ENCODE results near the gene JARID2.

The JARID2 gene

DNA sequence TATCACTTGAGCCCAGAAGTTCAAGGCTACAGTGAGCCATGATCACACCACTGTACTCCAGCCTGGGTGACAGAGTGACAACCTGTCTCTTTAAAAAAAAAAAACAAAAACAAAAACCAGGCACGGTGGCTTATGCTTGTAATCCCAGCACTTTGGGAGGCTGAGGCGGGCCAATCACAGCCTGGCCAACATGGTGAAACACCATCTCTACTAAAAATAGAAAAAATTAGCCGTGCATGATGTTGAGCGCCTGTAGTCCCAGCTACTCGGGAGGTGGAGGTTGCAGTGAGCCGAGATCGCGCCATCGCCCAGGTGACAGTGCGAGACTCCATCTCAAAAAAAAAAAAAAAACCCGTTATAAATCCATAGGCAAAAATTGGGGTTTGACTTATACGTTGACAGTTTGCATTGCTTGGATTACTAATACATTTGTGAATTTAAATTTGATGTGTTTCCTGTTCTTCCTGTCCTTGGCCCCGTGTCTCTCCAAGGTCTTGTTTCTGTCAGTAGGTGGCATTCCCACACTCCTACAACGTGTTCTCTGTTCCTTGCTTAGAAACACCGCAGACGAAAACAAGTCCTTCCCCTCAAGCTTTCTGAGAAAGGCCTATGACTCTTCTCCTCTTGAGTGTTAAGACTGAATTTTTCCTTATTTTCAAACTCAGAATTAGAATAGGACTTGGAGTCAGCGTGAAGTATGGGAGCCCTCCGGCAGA is 269.9 kb downstream of the JARID2 start:
- TF ChIP-seq, protein P1, sequence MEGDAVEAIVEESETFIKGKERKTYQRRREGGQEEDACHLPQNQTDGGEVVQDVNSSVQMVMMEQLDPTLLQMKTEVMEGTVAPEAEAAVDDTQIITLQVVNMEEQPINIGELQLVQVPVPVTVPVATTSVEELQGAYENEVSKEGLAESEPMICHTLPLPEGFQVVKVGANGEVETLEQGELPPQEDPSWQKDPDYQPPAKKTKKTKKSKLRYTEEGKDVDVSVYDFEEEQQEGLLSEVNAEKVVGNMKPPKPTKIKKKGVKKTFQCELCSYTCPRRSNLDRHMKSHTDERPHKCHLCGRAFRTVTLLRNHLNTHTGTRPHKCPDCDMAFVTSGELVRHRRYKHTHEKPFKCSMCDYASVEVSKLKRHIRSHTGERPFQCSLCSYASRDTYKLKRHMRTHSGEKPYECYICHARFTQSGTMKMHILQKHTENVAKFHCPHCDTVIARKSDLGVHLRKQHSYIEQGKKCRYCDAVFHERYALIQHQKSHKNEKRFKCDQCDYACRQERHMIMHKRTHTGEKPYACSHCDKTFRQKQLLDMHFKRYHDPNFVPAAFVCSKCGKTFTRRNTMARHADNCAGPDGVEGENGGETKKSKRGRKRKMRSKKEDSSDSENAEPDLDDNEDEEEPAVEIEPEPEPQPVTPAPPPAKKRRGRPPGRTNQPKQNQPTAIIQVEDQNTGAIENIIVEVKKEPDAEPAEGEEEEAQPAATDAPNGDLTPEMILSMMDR (IDR thresholded peaks at IDR 0.05; ENCODE audit: low read depth, low read length): no peak
- no peak overlapping the region for H3K4me3 ChIP-seq (ENCODE audit: low read depth, low read length)
- in situ Hi-C loops (cut with HindIII; ENCODE audit: low sequenced_read_pairs): no loop called here
- no peak for DNase-seq (ENCODE audit: low read depth, low spot score)

DNA sequence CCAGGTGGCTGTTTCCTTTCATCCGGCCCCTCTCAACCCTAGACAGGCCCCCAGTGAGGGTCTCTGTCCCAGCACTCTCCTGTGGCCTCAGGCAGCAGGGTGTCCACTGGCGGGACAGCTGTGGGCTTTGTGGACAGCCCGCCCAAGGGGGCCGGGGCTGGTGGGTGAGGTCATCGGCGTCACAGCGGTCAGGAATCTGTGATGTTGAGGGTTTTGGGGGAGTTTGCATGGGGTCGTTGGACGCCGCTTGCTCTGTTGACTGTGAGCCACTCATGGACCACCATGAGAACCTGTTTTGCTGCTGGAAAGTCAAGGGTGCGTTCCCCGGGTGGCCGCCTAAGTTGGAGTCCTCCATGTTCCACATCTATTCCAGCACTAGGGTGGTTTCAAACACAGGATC is 270.5 kb downstream of the JARID2 start:
- TF ChIP-seq, protein P1 (IDR thresholded peaks at IDR 0.05; ENCODE audit: low read depth, low read length): no peak
- H3K4me3 ChIP-seq (ENCODE audit: low read depth, low read length): no peak overlapping the region
- in situ Hi-C loops (cut with HindIII; ENCODE audit: low sequenced_read_pairs): no loop called here
- DNase-seq (ENCODE audit: low read depth, low spot score): no peak

DNA sequence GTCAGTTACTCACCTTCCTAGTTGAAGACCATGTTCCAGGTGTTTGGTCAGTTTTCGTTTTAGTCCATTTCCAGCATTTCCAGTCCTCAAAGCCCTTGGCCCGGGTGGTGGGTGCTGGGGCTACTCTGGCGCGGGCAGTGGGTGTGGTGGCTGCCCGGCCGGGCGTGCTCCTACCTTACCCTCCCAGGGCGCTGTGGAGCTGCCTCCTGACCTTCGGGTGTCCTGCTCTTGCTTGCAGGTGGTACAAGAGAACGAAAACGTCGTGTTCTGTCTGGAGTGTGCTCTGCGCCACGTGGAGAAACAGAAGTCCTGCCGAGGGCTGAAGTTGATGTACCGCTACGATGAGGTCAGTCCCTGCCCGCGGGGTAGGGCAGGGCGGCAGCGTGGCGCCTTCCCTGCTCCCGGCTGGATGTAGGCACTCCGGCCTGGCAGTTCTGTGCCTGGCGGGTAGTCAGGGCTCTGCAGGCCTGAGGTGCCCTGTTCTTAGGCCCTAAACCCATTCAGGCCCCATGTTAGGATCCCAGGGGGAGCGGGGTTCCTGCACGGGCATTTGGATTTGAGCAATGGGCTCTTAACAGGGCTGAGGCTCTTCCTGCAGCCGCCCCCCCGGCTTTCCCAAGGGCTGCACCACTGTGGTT is 271.2 kb downstream of the JARID2 start:
- in situ Hi-C loops (cut with HindIII; ENCODE audit: low sequenced_read_pairs): no loop called here
- no peak overlapping the region for H3K4me3 ChIP-seq (ENCODE audit: low read depth, low read length)
- DNase-seq (ENCODE audit: low read depth, low spot score): no peak
- TF ChIP-seq, protein P1 (IDR thresholded peaks at IDR 0.05; ENCODE audit: low read depth, low read length): no peak

DNA sequence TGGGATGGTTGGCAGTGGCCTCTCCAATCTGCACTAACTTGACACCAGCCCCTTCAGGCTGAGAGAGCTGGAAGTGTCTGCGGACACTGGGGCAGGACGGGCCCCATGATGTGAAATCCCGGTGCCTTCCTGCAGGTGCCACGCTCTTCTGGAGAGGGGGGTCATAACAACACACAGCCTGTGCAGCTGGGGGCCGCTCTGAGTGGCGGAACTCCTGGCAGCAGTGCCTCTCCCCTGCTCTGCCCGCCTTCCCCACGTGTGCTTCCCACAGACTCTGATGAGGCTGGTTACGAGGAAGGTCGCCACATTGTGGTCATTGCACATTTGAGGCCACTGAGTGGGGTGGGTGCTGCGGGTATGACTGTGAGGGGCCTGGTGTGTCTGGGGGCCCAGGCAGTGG is 271.7 kb downstream of the JARID2 start:
- TF ChIP-seq, protein P1 (IDR thresholded peaks at IDR 0.05; ENCODE audit: low read depth, low read length): no peak
- DNase-seq (ENCODE audit: low read depth, low spot score): no peak
- H3K4me3 ChIP-seq (ENCODE audit: low read depth, low read length): no peak overlapping the region
- in situ Hi-C loops (cut with HindIII; ENCODE audit: low sequenced_read_pairs): no loop called here

DNA sequence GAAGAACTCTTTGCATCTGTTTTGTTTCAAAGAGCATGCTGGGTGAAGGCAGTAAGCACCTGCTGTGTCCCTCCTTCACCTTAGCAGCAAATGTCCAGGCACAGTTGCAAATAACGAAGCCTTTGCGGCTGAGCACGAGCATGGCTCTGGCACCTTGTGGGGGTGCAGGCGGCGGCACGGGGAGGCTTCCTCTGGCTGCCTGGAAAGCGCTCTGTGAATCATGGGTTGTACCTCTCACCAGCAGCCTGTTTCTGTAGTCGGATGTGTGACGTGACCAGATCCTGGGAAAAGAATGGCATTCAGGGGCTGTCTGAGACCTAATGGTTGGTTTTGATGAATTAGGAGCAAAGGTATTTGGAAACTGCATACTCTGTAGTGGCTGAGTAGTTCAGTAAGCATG is 272.2 kb downstream of the JARID2 start:
- no peak overlapping the region for H3K4me3 ChIP-seq (ENCODE audit: low read depth, low read length)
- in situ Hi-C loops (cut with HindIII; ENCODE audit: low sequenced_read_pairs): no loop called here
- TF ChIP-seq, protein P1 (IDR thresholded peaks at IDR 0.05; ENCODE audit: low read depth, low read length): no peak
- no peak for DNase-seq (ENCODE audit: low read depth, low spot score)

DNA sequence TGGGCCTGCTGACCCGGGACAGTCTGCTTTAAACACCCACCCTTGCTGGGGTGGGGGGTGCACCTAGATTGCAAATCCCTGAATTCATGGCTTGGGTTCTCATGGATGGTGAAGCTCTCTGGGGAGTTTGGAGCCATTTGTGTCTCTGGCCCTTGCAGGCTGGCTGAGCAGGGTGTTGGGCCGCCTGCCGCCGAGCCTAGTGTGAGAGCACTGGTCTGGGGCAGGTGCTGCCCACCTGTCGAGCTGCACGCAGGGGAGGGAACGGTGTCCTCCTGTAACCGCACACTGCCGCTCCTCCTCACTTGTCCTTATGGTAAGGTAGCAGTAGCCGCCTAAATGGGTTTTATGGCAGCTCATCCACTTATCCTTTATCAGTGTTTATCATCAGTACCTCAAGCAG is 273.0 kb downstream of the JARID2 start:
- in situ Hi-C loops (cut with HindIII; ENCODE audit: low sequenced_read_pairs): no loop called here
- TF ChIP-seq, protein P1 (IDR thresholded peaks at IDR 0.05; ENCODE audit: low read depth, low read length): no peak
- H3K4me3 ChIP-seq (ENCODE audit: low read depth, low read length): no peak overlapping the region
- DNase-seq (ENCODE audit: low read depth, low spot score): no peak
